HG03103 (cell line): ENCODE measurements around the gene EXOC6.

Experiments used
- ATAC-seq: cut with Tn5 transposase; IDR thresholded peaks from one replicate; pipeline ENCODE4 v1.9.1; 2021; ENCODE audit warnings: low read depth; ENCODE audit not compliant: unreplicated experiment

Gene EXOC6

GRCh38 chr10:92832121-92832520 lies 16.2 kb upstream of the EXOC6 start:
- no peak for ATAC-seq

GRCh38 chr10:92832998-92833650 lies 15.2 kb upstream of the EXOC6 start:
- ATAC-seq = no peak

- no peak for ATAC-seq
These were observed 14.0 kb upstream of the EXOC6 start for GRCh38 chr10:92834331-92834730.

GRCh38 chr10:92834986-92835385 lies 13.3 kb upstream of the EXOC6 start:
- ATAC-seq = no peak

DNA sequence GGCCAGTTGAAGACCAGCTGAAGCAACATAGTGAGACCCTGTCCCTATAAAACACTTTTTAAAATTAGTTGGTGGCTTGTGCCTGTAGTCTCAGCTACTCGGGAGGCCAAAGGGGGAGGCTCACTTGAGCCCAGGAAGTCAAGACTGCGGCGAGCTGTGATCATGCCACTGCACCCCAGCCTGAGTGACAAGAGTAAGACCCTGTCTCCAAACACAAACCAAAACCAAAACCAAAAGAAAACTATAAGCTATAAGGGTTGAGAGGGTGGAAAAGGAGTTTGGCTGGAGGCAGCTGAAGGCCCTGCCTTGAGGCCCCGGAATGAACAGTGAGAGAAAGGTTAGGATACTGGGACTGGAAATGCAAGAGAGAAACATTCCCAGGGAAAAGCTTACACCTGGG lies 10.9 kb upstream of the EXOC6 start:
- ATAC-seq = no peak

- ATAC-seq = no peak
These were observed 8.9 kb upstream of the EXOC6 start for GRCh38 chr10:92839191-92840085.

DNA sequence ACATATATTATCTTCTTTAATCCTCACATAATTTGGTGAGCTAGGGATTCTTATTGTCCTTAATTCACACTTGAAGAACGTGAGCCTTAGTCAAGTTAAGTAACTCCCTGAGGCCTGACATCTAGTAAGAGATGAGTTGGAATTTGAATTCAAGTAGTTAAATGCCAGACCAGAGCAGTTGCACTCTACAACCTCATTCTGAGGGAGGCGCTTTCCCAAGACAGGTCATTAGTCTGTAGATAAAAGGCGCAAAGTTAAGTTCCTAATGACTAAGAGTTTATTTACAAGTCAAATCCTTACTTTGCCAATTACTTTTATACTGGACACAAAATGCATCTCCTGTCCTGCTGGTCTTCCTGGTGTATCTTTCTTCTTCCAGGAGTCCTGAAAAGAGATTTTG lies 3.6 kb upstream of the EXOC6 start:
- ATAC-seq = no peak

DNA sequence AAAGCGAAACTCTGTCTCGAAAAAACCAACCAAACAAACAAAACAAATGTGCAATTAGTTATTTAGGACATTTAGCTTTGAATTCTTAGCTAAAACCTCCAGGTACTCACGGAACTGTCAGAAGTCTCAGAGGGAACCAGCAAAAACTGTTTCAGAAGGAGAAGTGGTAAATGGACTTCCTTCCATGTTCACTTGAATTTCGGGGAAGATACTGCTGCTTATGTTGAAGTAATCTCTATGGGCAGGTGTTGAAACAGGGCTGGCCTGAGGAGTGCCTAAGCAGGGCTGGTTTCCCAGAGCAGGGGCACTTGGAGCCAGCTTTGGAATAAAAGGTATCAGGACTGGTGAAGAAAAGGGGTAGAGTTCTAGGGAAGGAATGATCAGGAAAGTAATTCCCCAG lies 2.4 kb upstream of the EXOC6 start:
- no peak for ATAC-seq

GRCh38 chr10:92846344-92846743 lies 2.0 kb upstream of the EXOC6 start:
- no peak for ATAC-seq

- ATAC-seq = no peak
These were observed 1.5 kb upstream of the EXOC6 start for GRCh38 chr10:92846854-92847201.

GRCh38 chr10:92847202-92847864 lies 987 bp upstream of the EXOC6 start:
- ATAC-seq = no peak

- ATAC-seq = no peak
These were observed 281 bp upstream of the EXOC6 start for GRCh38 chr10:92848037-92848440.

DNA sequence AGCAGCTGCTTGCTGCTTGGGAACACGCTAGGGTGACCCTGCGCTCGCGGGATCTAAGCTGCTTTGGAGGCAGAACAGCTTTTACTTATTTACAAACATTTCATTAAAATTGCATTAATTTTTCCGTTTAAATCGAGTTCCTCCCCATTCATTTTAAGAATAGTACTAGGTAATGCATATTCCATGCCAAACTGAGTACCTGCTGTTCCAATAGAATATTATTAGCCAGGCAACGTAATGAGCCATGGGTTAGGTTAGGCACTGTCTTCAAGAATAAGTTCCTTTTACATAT lies 860 bp downstream of the EXOC6 start:
- no peak for ATAC-seq

DNA sequence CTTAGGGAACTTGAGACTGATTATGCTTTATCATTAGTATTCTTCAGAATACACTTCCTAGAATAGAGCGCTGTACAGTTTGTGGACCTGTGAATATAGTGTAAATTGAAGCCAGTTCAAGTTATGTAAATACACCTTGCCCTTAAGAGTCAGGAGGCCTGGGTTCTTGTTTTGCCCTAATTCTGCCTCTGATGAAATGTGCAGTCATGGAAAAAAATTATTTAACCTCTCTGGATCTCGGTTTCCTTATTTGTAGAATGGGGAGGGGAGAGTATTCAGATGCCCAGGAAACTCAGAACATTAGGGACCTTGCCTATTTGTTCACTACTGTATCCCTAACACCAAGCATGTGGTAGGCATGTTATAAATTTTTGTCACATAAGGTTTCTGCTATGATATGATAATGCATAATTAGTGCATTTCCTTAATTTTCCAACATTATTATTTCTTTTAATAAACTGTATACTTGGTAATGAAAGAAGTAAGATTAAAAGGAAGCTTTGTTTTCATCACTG lies 1.3 kb downstream of the EXOC6 start:
- ATAC-seq = no peak

DNA sequence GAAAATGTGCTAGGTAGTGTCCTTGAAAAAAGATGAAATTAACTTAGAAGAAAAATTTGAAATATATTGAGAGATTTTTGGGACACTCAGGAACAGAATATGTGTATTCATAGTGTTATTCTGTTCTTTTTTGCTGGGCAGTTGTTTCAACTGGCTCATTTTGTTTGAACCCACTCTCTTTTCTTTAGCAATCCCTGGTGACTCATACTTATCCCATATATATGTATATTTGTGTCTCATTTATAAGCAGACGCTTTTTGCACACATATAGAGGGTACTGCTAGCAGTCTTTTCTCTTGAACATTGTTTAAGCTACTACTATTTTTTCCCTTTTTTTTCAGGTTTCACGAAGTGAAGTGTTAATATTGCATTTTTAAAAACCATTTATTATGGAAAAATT lies 1.9 kb downstream of the EXOC6 start:
- ATAC-seq = no peak

GRCh38 chr10:92851003-92851402 lies 2.7 kb downstream of the EXOC6 start:
- ATAC-seq = no peak

- ATAC-seq = no peak
These were observed 7.2 kb downstream of the EXOC6 start for GRCh38 chr10:92855560-92855959.

DNA sequence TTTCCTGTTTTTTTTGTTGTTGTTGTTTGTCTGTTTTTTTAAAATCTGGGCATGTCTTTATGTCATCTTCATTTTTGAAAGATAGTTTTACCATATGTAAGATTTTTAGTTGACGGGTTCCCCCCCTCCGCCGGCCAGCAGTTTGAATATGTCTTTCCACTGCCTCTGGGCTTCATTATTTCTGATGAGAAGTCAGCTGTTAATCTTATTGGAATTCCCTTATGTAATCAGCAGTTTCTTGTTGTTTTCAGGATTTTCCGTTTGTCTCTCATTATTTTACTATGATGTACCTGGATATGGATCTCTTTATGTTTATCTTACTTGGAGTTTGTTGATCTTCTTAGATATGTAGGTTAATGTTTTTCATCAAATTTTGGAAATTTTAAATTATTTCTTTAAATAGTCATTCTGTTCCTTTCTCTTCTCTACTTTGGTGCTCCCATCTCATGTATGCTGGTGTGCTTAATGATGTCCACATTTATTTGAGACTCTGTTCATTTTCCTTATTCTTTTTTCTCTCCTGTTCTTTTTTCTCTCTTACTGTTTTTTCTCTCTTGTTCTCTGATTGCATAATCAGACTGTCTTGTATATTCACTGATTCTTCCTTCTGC lies 9.7 kb downstream of the EXOC6 start:
- ATAC-seq = no peak

DNA sequence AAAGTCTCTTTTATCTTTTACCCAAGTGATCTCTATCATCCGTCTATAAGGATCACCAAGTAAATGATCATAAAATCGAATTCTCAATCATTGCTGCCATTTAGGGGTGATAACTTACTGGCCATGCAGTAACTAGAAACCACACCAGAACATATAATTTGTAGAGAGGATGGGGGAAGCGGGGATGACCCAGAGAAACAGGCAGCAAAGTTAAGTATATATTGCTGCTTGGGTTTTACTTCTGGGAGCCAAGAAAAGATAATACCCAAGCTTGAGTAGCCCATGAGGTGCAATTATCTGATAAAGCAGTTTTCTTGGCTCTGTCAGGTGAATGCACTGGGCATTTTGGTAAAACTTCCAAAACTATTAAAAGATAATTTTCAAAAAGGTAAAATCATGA lies 18.9 kb downstream of the EXOC6 start:
- ATAC-seq = no peak

DNA sequence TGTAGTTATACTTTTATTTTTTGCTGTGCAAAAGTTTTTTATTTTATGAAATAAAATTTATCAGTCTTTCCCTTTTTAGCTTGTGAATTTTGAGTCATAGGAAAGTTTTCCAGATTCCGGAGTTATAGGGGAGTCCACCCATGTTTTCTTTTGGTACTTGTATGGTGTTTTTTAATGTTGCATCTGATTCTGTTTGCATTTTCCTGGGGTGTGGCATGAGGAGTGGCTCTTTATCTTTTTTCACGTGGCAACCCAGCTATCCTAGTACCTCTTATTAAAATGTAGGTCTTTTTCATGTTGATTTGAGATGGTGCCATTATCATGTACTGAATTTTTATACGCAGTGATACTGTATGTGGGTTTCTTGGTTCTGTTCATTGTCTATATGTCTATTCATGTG lies 19.7 kb downstream of the EXOC6 start:
- ATAC-seq = no peak

- ATAC-seq = no peak
These were observed 20.2 kb downstream of the EXOC6 start for GRCh38 chr10:92868557-92868956.
